T-helper 9 cell (primary cell): ENCODE measurements around the gene MARK4.
"Not testable (repeated sequence)": the region's sequence is repeated elsewhere in the genome, so short reads cannot be mapped to it uniquely, and the experiment has no call there.

ENCODE experiments used
- DNase-seq: peaks from one replicate; pipeline ENCODE4 v3.0.0-alpha.2; 2020

The MARK4 gene

DNA sequence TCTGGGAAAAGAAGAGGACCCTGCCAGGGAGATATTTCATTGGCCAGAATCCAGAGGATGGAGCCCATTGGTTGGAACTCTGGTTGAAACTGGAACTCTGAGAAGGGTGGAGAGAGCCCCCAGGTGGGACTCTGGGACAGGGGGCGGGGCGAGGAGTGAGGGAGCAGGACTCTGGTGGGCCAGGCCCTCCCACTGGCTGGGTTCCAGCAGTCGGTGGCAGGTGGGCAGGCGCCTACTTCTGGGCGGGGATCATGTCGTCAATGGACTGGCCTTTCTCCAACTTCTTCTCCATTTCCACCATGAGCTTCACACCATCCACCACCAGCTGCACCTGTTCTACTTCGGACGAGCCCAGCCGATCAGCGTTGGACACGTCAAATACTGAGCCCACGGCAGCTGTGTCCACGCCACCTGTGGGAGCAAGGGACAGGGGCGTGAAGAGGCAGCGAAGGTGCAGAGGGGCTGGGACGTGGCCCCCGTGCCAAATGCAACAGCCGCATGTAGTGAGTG, 55.5 kb downstream of the MARK4 start:
- DNase-seq, result no peak

GRCh38 chr19:45307361-45307760, 56.3 kb downstream of the MARK4 start:
- no peak for DNase-seq

GRCh38 chr19:45309322-45309721, 58.3 kb downstream of the MARK4 start:
- DNase-seq, result not testable (repeated sequence)

GRCh38 chr19:45311621-45312020, 60.5 kb downstream of the MARK4 start:
- no peak for DNase-seq

GRCh38 chr19:45312285-45312684, 61.2 kb downstream of the MARK4 start:
- DNase-seq, result not testable (repeated sequence)

DNA sequence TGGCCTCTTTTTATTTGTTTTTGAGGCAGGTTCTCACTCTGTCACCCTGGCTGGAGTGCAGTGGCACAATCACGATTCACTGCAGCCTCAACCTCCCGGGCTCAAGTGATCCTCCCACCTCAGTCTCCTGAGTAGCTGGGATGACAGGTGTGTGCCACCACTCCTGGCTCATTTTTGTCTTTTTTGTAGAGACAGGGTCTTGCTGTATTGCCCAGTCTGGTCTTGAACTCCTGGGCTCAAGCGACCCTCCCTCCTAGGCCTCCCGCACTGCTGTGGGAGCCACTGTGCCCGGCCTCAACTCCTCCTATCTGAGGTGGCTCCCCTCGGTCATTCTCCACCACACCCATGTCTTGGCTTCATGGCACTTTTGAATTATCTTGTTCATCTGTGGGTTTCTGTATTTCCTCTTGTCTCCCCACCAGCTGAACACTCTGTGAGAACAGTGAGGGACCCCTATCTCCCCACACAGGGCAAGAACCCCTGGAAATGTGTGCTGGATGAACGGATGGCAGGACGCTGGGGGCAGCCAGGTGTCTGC, 63.7 kb downstream of the MARK4 start:
- DNase-seq, result no peak

GRCh38 chr19:45315304-45315703, 64.2 kb downstream of the MARK4 start:
- no peak for DNase-seq

DNA sequence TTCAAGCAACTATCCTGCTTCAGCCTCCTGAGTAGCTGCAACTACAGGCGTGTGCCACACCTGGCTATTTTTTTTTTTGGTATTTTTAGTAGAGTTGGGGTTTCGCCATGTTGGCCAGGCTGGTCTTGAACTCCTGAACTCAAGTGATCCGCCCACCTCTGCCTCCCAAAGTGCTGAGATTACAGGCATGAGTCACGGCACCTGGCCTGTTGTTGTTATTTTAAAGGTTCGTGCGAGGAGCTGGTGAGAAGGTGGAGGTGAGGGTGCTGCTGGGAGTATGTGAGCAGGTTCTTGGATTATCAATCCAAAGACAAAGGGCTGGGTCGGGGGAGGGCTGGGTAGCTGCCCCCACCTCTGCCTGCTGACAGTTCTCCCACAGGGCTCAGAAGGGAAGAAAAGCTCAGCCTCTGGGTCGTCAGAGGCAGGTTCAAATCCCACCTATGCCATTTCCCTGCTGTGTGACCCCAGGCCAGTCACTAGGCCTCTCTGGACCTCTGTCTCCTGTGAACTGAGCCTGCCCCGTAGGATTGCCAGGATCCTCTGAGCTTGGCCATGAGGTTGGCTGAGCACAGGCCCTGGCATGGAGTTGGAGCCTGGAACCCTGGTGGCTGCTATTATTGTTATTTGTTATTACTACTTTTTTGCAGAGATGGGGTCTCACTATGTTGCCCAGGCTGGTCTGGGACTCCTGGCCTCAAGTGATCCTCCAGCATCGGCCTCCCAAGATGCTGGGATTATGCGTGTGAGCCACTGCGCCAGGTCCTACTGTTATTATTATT, 70.1 kb downstream of the MARK4 start:
- no peak for DNase-seq

DNA sequence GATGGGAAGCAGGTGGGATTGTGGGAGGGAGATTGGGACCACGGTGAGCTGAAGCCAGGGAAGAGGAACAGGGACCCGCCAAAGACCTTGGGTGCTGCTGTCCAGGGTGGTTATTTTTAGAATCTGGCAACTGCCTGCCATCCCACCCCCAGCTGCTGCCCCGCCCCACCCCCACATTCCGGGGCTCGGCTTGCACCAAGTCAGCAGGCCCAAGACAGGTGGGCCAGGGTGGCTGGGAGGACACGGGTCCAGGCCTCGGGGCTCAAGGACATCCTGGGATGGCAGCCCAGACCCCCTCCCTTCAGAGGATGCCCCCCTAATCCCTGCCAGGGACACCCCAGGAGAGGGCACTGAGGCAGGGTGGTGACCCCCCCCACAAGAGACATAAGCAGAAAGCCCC, 70.8 kb downstream of the MARK4 start:
- DNase-seq, result no peak

- no peak for DNase-seq
These were observed 71.2 kb downstream of the MARK4 start for GRCh38 chr19:45322311-45322710.

GRCh38 chr19:45322744-45323281, 71.7 kb downstream of the MARK4 start, which contains the start of gene CKM:
TSS of gene CKM (minus strand) at chr19:45322875. CDS start at chr19:45319713, 3,162 bp downstream.
- DNase-seq, result no peak

- DNase-seq, result no peak
These were observed 72.6 kb downstream of the MARK4 start for GRCh38 chr19:45323671-45324081.

GRCh38 chr19:45324349-45324907, 73.4 kb downstream of the MARK4 start:
- no peak for DNase-seq

DNA sequence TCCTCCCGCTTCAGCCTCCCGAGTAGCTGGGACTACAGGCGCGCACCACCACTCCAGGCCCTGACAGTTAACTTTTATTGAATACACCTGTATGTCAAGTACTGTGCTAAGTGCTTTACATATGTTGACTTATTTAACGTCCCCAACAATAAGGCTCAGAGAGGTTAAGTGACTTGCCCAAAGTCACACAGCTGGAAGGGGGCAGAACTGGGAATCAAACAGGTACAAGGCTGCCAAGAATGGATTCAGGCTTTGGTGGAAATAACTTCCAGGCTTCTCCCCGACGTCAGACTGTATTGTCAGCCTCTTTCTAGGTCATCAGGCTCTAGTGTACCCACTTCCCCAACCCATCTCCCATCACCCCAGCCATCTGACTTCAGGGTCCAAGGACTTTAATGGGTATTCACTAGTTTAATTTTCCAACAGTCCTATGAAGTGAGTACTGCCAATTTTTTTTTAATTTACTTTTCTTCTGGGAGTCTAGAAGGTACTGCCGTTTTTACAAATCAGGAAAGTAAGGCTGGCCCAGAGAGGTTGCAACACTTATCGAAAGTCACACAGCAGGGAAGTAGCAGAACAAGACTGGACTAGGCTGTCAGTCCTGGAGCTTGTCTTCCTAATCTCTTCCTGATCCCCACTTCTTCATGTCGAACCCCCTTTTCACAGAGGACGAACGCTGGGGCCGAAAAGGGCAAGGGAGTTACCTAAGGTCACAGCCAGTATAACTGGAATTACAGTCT, 76.5 kb downstream of the MARK4 start:
- no peak for DNase-seq

GRCh38 chr19:45331411-45331810, 80.3 kb downstream of the MARK4 start:
- no peak for DNase-seq

DNA sequence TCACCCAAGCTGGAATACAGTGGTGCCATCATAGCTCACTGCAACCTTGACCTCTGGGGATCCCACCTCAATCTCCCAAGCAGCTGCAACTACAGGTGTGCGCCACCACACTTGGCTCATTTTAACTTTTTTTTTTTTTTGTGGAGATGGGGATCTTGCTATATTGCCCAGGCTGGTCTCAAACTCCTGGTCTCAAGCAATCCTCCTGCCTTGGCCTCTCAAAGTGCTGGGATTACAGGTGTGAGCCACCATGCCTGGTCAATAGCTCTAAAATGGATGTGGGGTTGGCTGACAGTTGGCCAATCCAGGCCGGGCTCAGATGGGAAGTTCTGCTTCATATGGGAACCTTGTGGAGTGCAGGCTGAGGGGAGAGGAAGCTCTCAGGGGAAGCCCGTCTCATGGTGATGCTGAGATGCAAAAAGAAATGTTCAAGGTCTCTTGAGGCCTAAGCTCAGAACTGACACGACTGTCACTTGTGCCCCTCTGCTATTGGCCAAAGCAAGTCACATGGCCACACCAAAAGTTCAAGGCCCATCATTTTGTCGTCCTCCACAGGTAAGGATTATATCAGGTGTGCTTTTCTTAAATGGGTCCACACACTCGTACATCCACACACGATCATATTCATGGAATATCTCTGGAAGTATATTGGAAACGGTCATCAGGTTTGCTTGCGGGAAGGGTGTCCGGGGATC, 82.7 kb downstream of the MARK4 start:
- DNase-seq, result no peak

- DNase-seq, result not testable (repeated sequence)
These were observed 83.8 kb downstream of the MARK4 start for GRCh38 chr19:45334881-45335280.

- no peak for DNase-seq
These were observed 85.7 kb downstream of the MARK4 start for GRCh38 chr19:45336696-45337251.

DNA sequence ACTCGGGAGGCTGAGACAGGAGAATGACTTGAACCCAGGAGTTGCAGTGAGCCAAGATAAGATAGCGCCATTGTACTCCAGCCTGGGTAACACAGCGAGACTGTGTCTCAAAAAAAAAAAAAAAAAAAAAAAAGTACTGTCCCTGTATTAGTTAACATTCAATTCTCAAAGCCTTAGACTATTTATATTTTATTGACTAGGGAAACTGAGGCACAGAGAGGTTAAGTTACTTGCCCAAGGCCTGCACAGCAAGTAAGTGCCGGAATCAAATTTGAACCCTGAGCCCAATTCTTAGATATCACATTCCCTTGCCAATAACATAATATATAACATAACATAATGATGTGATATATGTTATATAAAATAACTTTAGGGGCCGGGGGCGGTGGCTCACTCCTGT, 88.6 kb downstream of the MARK4 start:
- no peak for DNase-seq

- DNase-seq, result peak; percentile 30
These were observed 89.3 kb downstream of the MARK4 start, which contains the start of gene KLC3 for GRCh38 chr19:45340232-45340898. TSS of gene KLC3 (plus strand) at chr19:45340750. CDS start at chr19:45345542, 4,792 bp downstream.

DNA sequence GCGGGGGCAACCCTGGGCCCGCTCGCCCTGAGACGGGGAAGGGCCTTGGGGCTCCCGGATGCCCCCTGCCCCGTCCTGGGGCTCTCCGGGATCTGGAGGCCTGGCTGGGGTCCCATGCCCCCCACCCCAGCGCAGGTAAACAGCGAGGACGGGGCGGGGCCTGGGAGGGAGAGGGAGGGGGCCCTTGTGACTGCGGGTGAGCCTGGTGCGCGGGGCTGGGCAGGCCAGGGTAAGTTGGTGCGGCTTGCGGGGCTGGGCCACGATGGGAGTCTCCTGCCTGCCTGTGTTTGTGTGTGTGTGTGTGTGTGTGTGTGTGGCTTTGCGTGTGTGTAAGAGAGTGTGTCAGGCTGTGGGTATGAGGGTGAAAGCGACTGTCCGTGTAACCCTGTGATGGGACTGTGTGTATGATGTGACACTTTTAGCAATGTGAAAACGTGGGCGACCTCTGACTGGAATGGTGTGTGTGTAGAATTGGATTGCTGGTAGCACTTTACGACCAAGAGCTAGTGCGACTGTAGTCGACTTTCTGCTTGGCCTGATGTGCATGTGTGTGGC, 89.9 kb downstream of the MARK4 start:
- DNase-seq, result no peak
